Measurements from ENCODE around the gene MOB2. TPM values are rescaled to one million over a fixed set of nuclear protein-coding genes. Genes with fewer than 3 reads are reported as not detected.
"Not testable (repeated sequence)": the region's sequence is repeated elsewhere in the genome, so short reads cannot be mapped to it uniquely, and the experiment has no call there.

The MOB2 gene
- total RNA-seq, 1 donor from 2014 or later, result 28.1 TPM

DNA sequence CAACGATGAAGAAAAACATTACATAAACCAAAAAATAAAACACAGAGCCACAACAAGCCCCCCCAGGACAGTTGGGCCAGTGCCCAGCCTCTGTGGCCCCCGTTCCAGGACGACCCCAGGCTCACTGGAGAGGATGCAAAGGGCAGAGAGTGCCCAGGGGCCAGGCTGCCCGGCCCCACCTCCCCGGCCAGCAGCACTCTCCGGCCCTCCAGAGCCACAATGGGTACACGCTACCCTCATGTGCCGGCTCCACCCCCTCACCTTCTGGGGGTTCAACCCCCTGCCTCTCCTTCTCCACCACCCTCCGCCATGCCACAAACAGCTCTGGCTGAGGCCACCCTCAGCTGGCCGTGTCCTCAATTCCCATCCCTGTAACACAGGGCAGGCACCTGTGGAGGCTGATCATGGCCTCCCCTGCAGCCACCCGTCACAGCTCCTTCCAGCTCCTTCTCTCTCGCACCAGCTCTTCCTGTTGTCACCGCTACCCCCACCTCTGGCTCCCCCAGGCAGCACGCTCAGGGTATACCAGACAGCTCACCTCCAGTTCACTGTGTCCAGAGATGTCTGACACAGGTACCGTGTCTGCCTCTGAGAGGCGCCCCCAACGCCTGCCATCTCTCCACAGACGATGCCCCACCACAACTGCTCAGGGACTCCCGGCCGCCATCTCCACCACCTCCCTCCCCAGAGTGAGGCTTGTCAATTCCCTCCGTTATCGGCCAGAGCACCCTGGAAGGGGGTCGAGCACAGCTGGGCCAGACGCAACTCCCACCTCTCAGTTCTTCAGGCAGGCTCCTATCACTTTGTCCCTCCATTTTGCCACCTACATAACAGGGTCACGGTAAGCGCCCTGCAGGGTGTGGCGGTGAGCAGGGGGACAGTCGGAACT, 30.8 kb upstream of the MOB2 start:
- DNase-seq, result no peak

- no peak for DNase-seq
These were observed 29.9 kb upstream of the MOB2 start for GRCh38 chr11:1516273-1517067.

- peak; percentile 28 for DNase-seq
These were observed 28.8 kb upstream of the MOB2 start for GRCh38 chr11:1515082-1516060.

GRCh38 chr11:1514336-1515061, 27.9 kb upstream of the MOB2 start:
- DNase-seq, result no peak

DNA sequence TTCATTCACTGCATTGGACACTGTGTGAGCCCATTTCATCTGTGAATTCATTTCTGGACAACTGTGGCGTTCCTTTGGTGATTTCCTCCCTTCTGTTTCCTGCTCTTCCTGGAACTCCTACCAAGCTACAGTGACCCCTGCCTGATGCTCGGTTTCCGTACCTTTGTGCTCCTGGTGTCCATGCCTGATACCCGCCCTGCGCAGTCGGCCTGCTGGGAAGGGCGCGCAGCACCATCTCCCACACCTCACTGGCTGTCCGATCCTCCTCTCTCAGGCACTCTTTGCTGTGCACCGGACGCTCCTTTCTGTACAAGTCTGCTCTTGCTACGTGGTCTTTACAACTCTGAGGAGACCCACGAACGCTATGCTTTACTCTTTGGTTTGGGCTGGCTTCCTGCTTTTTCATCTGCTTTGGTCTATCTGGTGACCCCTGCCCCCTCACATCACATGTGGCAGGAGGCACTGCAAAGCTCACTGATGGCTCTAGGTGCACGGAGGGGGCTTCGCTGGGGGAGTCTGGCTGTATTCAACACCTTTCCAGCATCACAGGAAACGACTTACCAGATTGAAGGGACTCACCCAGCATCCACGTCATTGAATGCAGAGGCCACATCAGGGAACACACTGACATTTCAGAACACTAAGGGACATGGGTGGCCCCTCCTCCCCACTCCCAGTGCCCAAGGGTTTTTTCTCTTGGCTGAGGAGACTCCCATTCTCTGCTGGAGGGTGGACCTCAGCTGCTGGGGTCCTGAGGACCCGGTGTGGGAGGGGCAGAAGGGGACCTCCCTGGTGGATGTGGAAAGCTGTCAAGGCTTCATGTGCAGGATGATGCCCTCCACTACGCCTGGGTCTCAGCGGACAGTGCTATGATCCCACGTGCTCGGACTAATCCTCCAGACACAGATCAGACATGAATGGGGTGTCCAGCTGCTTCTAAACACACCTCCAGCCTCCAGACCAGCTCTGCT, 27.0 kb upstream of the MOB2 start:
- DNase-seq, result no peak

- DNase-seq, result not testable (repeated sequence)
These were observed 26.1 kb upstream of the MOB2 start for GRCh38 chr11:1512531-1513258.

- DNase-seq, result no peak
These were observed 25.4 kb upstream of the MOB2 start for GRCh38 chr11:1511937-1512496.

- no peak for DNase-seq
These were observed 24.3 kb upstream of the MOB2 start for GRCh38 chr11:1510928-1511327.

DNA sequence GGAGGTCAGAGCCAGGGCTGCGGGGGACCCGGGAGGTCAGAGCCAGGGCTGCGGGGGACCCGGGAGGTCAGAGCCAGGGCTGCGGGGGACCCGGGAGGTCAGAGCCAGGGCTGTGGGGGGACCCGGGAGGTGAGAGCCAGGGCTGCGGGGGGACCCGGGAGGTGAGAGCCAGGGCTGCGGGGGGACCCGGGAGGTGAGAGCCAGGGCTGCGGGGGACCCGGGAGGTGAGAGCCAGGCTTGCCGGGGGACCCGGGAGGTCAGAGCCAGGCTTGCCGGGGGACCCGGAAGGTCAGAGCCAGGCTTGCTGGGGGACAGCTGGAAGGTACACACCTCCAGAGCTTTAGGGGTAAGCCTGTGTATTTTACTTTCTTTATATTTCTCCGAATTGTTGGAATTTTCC, 23.8 kb upstream of the MOB2 start:
- not testable (repeated sequence) for DNase-seq

DNA sequence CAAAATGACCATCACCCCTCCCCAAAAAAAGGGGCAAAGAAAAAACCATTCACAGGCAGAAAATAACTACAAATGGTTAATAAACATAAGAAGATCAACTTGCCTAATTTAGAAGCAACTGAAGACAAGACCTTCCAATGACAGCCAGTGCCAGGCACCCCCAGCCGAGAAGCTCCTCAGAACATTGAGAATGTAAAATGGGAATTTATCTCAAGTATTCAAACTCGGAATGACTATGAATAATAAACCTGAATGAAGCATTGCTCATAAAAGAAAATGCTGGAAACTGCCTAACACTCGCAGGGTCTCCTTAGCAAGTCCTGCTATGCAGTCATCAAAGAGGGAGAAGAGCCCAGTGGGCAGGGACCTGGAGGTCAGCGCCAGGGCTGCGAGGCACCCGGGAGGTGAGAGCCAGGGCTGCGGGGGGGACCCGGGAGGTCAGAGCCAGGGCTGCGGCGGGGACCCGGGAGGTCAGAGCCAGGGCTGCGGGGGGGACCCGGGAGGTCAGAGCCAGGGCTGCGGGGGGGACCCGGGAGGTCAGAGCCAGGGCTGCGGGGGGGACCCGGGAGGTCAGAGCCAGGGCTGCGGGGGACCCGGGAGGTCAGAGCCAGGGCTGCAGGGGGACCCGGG, 23.2 kb upstream of the MOB2 start:
- DNase-seq, result no peak

DNA sequence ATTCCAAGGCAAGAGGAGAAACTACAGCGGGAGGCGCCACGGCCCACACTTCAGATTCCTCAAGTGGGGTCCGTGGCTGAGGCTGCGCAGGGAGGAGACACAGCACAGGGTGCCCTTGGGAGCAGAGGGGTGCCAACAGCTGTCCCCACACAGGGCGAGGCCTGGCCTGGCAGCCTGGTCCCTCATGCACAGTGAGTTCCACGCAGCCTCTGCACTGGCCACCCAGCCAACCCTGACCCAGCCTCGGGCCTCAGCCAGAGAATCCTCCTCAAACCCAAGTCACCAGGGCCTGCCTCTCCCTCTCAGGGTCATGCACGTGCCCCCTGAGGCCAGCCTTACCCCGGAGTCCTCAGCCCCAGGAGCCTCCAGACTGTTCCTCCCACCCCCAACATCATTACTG, 22.4 kb upstream of the MOB2 start:
- DNase-seq, result no peak

DNA sequence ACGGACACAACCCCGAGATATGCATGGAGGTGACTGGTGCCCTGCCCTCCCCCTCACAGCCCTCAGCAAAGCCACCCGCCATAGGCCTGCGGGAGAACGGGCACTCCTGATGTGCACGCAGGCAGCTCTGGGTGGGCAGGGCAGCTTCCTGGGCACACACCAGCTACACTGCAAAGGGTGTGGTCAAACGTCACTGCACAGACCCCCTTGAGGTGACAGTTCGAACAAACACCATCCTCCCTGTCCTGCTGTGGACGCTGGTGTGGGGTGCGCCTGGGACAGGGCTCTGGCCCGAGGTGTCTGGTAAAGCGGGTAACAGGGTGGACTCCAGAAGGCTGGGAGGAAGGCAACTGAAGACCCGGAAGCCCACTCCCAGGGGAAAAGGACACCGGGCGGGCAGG, 21.9 kb upstream of the MOB2 start:
- DNase-seq, result no peak

DNA sequence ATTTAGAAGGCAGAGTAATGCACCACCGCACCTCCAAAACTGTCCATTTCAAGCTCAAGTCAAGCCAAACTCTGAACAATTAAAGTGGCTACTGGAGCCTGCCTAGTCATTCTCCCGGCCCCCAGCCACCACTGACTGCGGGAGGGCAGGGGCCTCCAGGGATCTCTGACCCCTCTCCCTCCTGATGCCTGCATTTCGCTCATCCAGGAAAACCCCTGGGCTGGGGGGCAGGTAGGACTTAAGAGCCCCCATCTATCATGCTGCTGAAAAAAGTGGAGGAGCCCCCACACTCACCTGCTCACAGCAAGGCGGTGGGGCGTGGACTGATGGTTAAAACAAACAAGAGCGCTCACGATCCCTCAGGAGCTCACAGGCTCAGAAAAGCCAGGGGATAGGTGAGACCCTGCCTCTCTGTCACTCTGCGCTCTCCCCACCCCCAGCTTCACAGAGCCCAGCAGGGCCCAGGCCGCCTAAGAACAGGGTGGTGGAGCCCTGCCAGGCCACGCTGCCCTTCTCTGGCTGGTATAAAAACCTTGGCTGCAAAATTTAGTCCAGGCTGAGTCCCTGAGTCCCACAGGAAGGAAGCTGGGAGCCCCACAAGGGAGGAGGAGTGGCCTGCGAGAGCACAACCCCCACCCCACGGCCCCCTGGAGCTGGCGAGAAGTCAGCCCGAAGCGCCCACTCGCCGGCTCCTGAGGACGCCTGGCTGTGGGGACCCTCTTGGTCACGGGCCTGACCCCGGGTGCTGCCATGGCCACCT, 21.0 kb upstream of the MOB2 start:
- no peak for DNase-seq

GRCh38 chr11:1506981-1507380, 20.4 kb upstream of the MOB2 start:
- no peak for DNase-seq

DNA sequence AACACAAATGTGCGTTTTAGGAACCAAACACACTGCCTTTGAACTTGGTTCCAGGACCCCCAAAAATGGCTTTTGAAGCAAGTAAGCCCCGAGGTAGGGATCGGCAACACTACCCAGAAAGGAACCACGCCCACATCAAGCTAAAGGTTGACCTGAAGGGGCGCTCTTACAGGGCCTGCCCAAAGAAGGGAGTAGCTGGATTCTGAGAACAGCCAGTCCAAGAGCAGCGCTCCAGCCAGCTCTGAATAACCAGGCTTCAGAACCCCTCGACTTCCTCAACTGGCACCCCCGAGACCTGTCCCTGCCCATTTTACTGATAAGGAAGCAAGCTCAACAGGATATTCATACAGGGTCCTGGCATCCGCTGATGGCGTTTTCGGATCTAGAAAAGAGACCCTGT, 18.9 kb upstream of the MOB2 start:
- DNase-seq, result no peak

- no peak for DNase-seq
These were observed 18.2 kb upstream of the MOB2 start for GRCh38 chr11:1504581-1505290.

- DNase-seq, result no peak
These were observed 17.6 kb upstream of the MOB2 start for GRCh38 chr11:1504138-1504537.
